GM12878 (cell line): Measurements from ENCODE around the gene SLC35A5. TPM values are rescaled to one million over a fixed set of nuclear protein-coding genes. Genes with fewer than 3 reads are reported as not detected.
"Not testable (repeated sequence)": the region's sequence is repeated elsewhere in the genome, so short reads cannot be mapped to it uniquely, and the experiment has no call there.

Experiments
- ATAC-seq: fragments of 200-7000 bp; cut with Tn5 transposase; 3 replicates; pipeline ENCODE4 v1.9.1; 2020; ENCODE audit warnings: mild to moderate bottlenecking, moderate library complexity
- BruUV-seq: library from RNA; stranded (reverse); fragments of 400-500 nt; replicated peaks from 2 replicates; lab custom pipeline; 2021; lab: Mats Ljungman, UMichigan
- CTCF ChIA-PET: fragments of 300-600 bp; sonication (Branson Sonifier 250); formaldehyde crosslinking; extraction: SDS; loops from one replicate; lab custom pipeline; 2021; ENCODE audit warnings: inconsistent platforms; lab: Yijun Ruan, JAX
- POLR2A ChIA-PET: fragments of 350-600 bp; formaldehyde crosslinking; extraction: SDS; loops from one replicate; lab custom pipeline; 2021; ENCODE audit warnings: inconsistent platforms; lab: Charles Lee
- RAD21 ChIA-PET: fragments of 300-600 bp; sonication (Branson Sonifier 250); formaldehyde crosslinking; loops from one replicate; lab custom pipeline; 2023; ENCODE audit warnings: antibody characterized with exemption; ENCODE audit not compliant: unreplicated experiment; lab: Charles Lee
- SMC1A ChIA-PET: fragments of 300-600 bp; sonication (Branson Sonifier 250); formaldehyde crosslinking; loops from one replicate; lab custom pipeline; 2023; ENCODE audit not compliant: unreplicated experiment, uncharacterized antibody; lab: Charles Lee
- DNase-seq: peaks from one replicate; pipeline ENCODE4 v3.0.0-alpha.2; 2011; ENCODE audit warnings: low read depth, low spot score
- FAIRE-seq: peaks from 3 replicates; lab custom pipeline; 2011; peaks lifted over from hg19 to GRCh38; lab: Jason Lieb, UNC
- H2AFZ ChIP-seq: 2 replicates; pipeline ENCODE4 v1.6.0; 2011; ENCODE audit warnings: low read depth, low read length, control low read depth; ENCODE audit not compliant: control insufficient read depth
- H3K27ac ChIP-seq: 2 replicates; pipeline ENCODE4 v1.5.1; 2011; ENCODE audit warnings: control low read depth; ENCODE audit not compliant: control insufficient read depth, insufficient read depth
- H3K27me3 ChIP-seq, 2 experiments: replicated peaks in 1 of 2; 2 replicates each; pipeline versions ENCODE4 v1.6.0 to v1.6.1; 2011; ENCODE audit warnings: low read length in 1 of 2; ENCODE audit not compliant: control insufficient read depth in 2 of 2, insufficient read depth in 2 of 2
- H3K36me3 ChIP-seq, 2 experiments: 2 replicates each; pipeline ENCODE4 v1.5.1; 2011; ENCODE audit warnings: low read length in 1 of 2; ENCODE audit not compliant: control insufficient read depth in 2 of 2, insufficient read depth in 2 of 2
- H3K4me1 ChIP-seq: 2 replicates; pipeline ENCODE4 v1.6.1; 2011; ENCODE audit warnings: mild to moderate bottlenecking, low read length, moderate library complexity, mixed read lengths; ENCODE audit not compliant: control insufficient read depth, insufficient read depth
- H3K4me2 ChIP-seq: 2 replicates; pipeline ENCODE4 v1.6.0; 2011; ENCODE audit warnings: control low read depth; ENCODE audit not compliant: control insufficient read depth, insufficient read depth
- H3K4me3 ChIP-seq: fragments of 200-600 bp; sonication (generic); 2 replicates; pipeline ENCODE4 v1.5.1; 2016
- H3K79me2 ChIP-seq: 2 replicates; pipeline ENCODE4 v1.6.0; 2011; ENCODE audit warnings: low read length; ENCODE audit not compliant: control insufficient read depth, insufficient read depth
- H3K9ac ChIP-seq: 2 replicates; pipeline ENCODE4 v1.8.0; 2011; ENCODE audit warnings: low read length, control low read depth, mixed read lengths; ENCODE audit not compliant: control insufficient read depth, insufficient read depth
- H3K9me3 ChIP-seq: replicated peaks from 3 replicates; pipeline ENCODE4 v1.5.1; 2011; ENCODE audit warnings: mild to moderate bottlenecking, low read length; ENCODE audit not compliant: control insufficient read depth, insufficient read depth
- H4K20me1 ChIP-seq: 2 replicates; pipeline ENCODE4 v1.6.0; 2011; ENCODE audit not compliant: control insufficient read depth, insufficient read depth
- BMI1 ChIP-seq: fragments of 450-650 bp; IDR thresholded peaks from 2 replicates; pipeline ENCODE4 v1.6.1; 2016; ENCODE audit warnings: mild to moderate bottlenecking, moderate library complexity, borderline replicate concordance
- CREM ChIP-seq: IDR thresholded peaks from 2 replicates; pipeline ENCODE4 v1.6.1; 2014; ENCODE audit warnings: antibody characterized with exemption, low read depth
- FOXM1 ChIP-seq: IDR thresholded peaks from 2 replicates; pipeline ENCODE4 v1.6.1; 2012; ENCODE audit warnings: low read depth, mild to moderate bottlenecking, inconsistent platforms, low read length, moderate library complexity
- IRF4 ChIP-seq: IDR thresholded peaks from 2 replicates; pipeline ENCODE4 v1.6.1; 2011; ENCODE audit warnings: low read depth, low read length
- MYC ChIP-seq: IDR thresholded peaks from 2 replicates; pipeline ENCODE4 v1.6.1; 2011; ENCODE audit warnings: mild to moderate bottlenecking, low read length, moderate library complexity, inconsistent platforms; ENCODE audit not compliant: insufficient read depth, insufficient replicate concordance, insufficient read length, severe bottlenecking
- NFIC ChIP-seq: IDR thresholded peaks from 2 replicates; pipeline ENCODE4 v1.6.1; 2012; ENCODE audit warnings: low read depth, mild to moderate bottlenecking, inconsistent platforms, low read length, moderate library complexity
- NFYA ChIP-seq: IDR thresholded peaks from 2 replicates; pipeline ENCODE4 v1.6.1; 2011; ENCODE audit warnings: low read depth, mild to moderate bottlenecking, low read length, improper control_type of control experiment, borderline replicate concordance
- RAD21 ChIP-seq: IDR thresholded peaks from 2 replicates; pipeline ENCODE4 v1.6.1; 2011; ENCODE audit warnings: mild to moderate bottlenecking, low read depth, low read length, moderate library complexity; ENCODE audit not compliant: insufficient read depth
- RUNX3 ChIP-seq: IDR thresholded peaks from 2 replicates; pipeline ENCODE4 v1.6.1; 2012; ENCODE audit warnings: low read length, inconsistent platforms
- SIN3A ChIP-seq: IDR thresholded peaks from 2 replicates; pipeline ENCODE4 v1.6.1; 2012; ENCODE audit warnings: low read depth, low read length, improper control_type of control experiment
- SMC3 ChIP-seq: IDR thresholded peaks from 2 replicates; pipeline ENCODE4 v1.6.1; 2011; ENCODE audit warnings: low read length, improper control_type of control experiment, borderline replicate concordance
- SP1 ChIP-seq: IDR thresholded peaks from one replicate; pipeline ENCODE4 v1.6.1; 2011; ENCODE audit warnings: low read depth, low read length
- SPI1 ChIP-seq: IDR thresholded peaks from 2 replicates; pipeline ENCODE4 v1.6.1; 2011; ENCODE audit warnings: low read depth, mild to moderate bottlenecking, low read length, moderate library complexity, borderline replicate concordance; ENCODE audit not compliant: insufficient read depth
- STAT3 ChIP-seq: IDR thresholded peaks from 2 replicates; pipeline ENCODE4 v1.6.1; 2011; ENCODE audit warnings: low read depth, low read length, improper control_type of control experiment
- SUZ12 ChIP-seq: fragments of 200-600 bp; sonication (generic); IDR thresholded peaks from one replicate; pipeline ENCODE4 v1.6.1; 2018; ENCODE audit warnings: antibody characterized with exemption, mild to moderate bottlenecking; ENCODE audit not compliant: unreplicated experiment
- TARDBP ChIP-seq: IDR thresholded peaks from 2 replicates; pipeline ENCODE4 v1.6.1; 2016; ENCODE audit warnings: borderline replicate concordance
- TBL1XR1 ChIP-seq: IDR thresholded peaks from 2 replicates; pipeline ENCODE4 v1.6.1; 2012; ENCODE audit warnings: low read depth, low read length, improper control_type of control experiment
- ZNF24 ChIP-seq: fragments of 450-650 bp; IDR thresholded peaks from 2 replicates; pipeline ENCODE4 v1.6.1; 2017; ENCODE audit warnings: antibody characterized with exemption, mild to moderate bottlenecking
- WGBS: methylation state at CpG from one replicate; pipeline ENCODE4 v1.1.6; 2016; ENCODE audit warnings: low lambda C conversion rate; ENCODE audit not compliant: insufficient replicate concordance, insufficient coverage; ENCODE audit errors: missing lambda C conversion rate; 5-methylcytosine and 5-hydroxymethylcytosine counted together
- in situ Hi-C: fragments of 300-500 bp; cut with MboI; formaldehyde crosslinking; loops from 9 replicates; pipeline ENCODE4 v1.14.3; 2018; ENCODE audit warnings: mixed read lengths
- intact Hi-C: fragments of 100-400 bp; cut with micrococcal nuclease; formaldehyde crosslinking; loops from one replicate; pipeline ENCODE4 v1.14.2; 2022; ENCODE audit not compliant: unreplicated experiment
- polyA plus RNA-seq, 11 experiments: library from polyadenylated mRNA; depleted of rRNA in 4 of 11; unstranded in 6 of 11; stranded (reverse) in 5 of 11; fragments of >200 nt; fragmentation: Nextera tagmentation in 4 of 11; fragmentation: Illumina TruSeq in 1 of 11; extraction: Ambion mirVana in 4 of 11; extraction: Trizol in 1 of 11; gene quantifications; 1 replicate in 1 of 11; 2 replicates in 10 of 11; pipeline versions ENCODE4 v1.2.1 to v1.2.3, GENCODE V29; 2011 to 2016; ENCODE audit warnings: inconsistent platforms in 2 of 11, missing spikeins in 2 of 11, low read depth in 1 of 11
- total RNA-seq, 4 experiments: library from RNA; depleted of rRNA in 3 of 4; stranded (reverse); fragments of >200 nt in 3 of 4; fragmentation: Illumina TruSeq in 1 of 4; extraction: Trizol in 1 of 4; gene quantifications; 2 replicates each; pipeline versions ENCODE4 v1.2.1 to v1.2.3, GENCODE V29; 2013 to 2021
- TF ChIP-seq, protein P1 (sequence below), 3 experiments: IDR thresholded peaks in 2 of 3; conservative IDR thresholded peaks in 1 of 3; 2 replicates each; pipeline ENCODE4 v1.5.1; 2011; ENCODE audit warnings: low read depth in 3 of 3, low read length in 3 of 3, mild to moderate bottlenecking in 3 of 3, control low read depth in 2 of 3, moderate library complexity in 2 of 3, inconsistent platforms in 1 of 3, mixed read lengths in 1 of 3; ENCODE audit not compliant: control insufficient read depth in 2 of 3, insufficient read depth in 1 of 3; ENCODE audit errors: extremely low read depth in 1 of 3
- TF ChIP-seq, protein P2 (sequence below): fragments of 450-650 bp; IDR thresholded peaks from 2 replicates; pipeline ENCODE4 v1.6.1; 2017; ENCODE audit warnings: low read depth, mild to moderate bottlenecking, moderate library complexity

The SLC35A5 gene
- total and polyA plus RNA-seq, 10 of the 15 experiments (the other 5 are each of a cell fraction or from before 2014, with no cell fraction given) = 10.9 to 38.1 (median 16.0) TPM

DNA sequence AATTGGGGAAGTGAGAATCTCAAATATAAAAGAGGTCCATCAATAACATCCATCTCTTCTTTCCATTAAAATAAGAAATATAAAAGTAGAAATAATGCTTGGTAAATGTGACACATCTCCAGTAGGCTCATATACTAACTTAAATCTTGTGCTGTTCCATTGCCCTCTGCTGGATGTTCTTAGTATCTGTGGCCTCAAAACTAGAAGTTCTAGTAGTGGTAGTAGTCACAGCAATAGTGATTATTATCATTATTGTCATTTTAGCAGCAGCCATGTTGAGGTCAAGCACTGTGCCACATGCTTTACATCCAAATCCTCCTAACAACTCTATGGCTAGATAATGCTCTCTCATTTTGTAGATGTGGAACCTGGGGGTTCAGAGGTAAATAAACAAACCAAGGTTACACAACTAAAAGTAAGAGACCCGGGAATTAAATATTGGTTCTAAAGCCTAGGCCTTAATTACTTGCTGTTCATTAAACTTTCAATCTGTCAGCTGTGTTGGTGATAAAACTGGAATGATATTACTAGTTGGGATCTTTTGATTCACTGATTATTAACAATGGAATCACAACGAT is 42.3 kb upstream of the SLC35A5 start (continued):
- TF ChIP-seq SP1 (no peak), FOXM1 (peak; percentile 53; the same call in 1 of the 2 replicates), SUZ12 (no peak), TBL1XR1 (no peak), STAT3 (0 out of 2 replicates have a peak, but pooled peaks have one; percentile 32), MYC (no peak), ZNF24 (peak; percentile 90), RUNX3 (peak; percentile 50), BMI1 (no peak), SMC3 (peak; percentile 96), TARDBP (no peak), NFIC (peak; percentile 28; the same call in 1 of the 2 replicates), NFYA (no peak), CREM (no peak), SIN3A (no peak), IRF4 (peak; percentile 64; the same call in 1 of the 2 replicates), RAD21 (peak; percentile 92), SPI1 (no peak)
- TF ChIP-seq, protein P1, sequence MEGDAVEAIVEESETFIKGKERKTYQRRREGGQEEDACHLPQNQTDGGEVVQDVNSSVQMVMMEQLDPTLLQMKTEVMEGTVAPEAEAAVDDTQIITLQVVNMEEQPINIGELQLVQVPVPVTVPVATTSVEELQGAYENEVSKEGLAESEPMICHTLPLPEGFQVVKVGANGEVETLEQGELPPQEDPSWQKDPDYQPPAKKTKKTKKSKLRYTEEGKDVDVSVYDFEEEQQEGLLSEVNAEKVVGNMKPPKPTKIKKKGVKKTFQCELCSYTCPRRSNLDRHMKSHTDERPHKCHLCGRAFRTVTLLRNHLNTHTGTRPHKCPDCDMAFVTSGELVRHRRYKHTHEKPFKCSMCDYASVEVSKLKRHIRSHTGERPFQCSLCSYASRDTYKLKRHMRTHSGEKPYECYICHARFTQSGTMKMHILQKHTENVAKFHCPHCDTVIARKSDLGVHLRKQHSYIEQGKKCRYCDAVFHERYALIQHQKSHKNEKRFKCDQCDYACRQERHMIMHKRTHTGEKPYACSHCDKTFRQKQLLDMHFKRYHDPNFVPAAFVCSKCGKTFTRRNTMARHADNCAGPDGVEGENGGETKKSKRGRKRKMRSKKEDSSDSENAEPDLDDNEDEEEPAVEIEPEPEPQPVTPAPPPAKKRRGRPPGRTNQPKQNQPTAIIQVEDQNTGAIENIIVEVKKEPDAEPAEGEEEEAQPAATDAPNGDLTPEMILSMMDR (IDR thresholded peaks at IDR 0.05 in 2 of 3, conservative IDR thresholded peaks at IDR 0.05 in 1 of 3; ENCODE audit: control insufficient read depth in 2 of 3, extremely low read depth in 1 of 3, insufficient read depth in 1 of 3, low read depth in 3 of 3, low read length in 3 of 3) = peak; percentile 68 to 72 (median 70)
- TF ChIP-seq, protein P2, sequence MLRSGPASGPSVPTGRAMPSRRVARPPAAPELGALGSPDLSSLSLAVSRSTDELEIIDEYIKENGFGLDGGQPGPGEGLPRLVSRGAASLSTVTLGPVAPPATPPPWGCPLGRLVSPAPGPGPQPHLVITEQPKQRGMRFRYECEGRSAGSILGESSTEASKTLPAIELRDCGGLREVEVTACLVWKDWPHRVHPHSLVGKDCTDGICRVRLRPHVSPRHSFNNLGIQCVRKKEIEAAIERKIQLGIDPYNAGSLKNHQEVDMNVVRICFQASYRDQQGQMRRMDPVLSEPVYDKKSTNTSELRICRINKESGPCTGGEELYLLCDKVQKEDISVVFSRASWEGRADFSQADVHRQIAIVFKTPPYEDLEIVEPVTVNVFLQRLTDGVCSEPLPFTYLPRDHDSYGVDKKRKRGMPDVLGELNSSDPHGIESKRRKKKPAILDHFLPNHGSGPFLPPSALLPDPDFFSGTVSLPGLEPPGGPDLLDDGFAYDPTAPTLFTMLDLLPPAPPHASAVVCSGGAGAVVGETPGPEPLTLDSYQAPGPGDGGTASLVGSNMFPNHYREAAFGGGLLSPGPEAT = 0 out of 2 replicates have a peak, but pooled peaks have one; percentile 7

DNA sequence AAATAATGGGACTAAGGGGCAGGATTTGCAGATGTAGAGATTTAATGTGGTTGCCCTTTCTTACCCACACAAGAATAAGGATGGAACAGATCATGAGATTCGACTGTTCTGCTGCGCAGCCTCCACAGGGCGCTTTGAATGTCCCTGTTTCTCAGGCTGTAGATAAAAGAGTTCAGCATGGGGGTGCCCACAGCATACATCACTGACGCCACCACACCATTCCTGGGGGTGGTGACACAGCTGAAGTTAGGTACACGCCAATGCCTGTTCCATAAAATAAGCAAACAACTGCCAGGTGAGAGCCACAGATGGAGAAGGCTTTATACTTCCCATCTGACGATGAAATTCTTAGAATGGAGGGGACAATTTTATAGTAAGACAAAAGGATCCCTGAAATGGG is 37.7 kb upstream of the SLC35A5 start:
- H2AFZ ChIP-seq, SMC1A ChIA-PET, H3K36me3 ChIP-seq, ATAC-seq, H3K27me3 ChIP-seq, H3K4me1 ChIP-seq, H3K4me2 ChIP-seq, CTCF ChIA-PET, H4K20me1 ChIP-seq, intact Hi-C loops, FAIRE-seq, RAD21 ChIA-PET, BruUV-seq, DNase-seq, H3K9ac ChIP-seq, POLR2A ChIA-PET, H3K4me3 ChIP-seq, H3K27ac ChIP-seq, H3K79me2 ChIP-seq, H3K9me3 ChIP-seq: not testable (repeated sequence)
- WGBS = 97% methylated on average over 6 of the region's 6 CpGs
- in situ Hi-C loops = loop anchor here (5.0 kb wide), 2 partner anchors 202 to 412 kb away; no protein-coding TSS in a partner anchor
